Heart left ventricle (tissue), 16 donors: ENCODE measurements around the gene EVI5L. TPM values are rescaled to one million over a fixed set of nuclear protein-coding genes. Genes with fewer than 3 reads are reported as not detected.

Source experiments
- ATAC-seq, 4 donors: fragments of 200-7000 bp; cut with Tn5 transposase; one replicate each; pipeline ENCODE4 v1.9.1; 2020 to 2022; ENCODE audit warnings: moderate library complexity in 4 of 4, mild to moderate bottlenecking in 3 of 4, moderate number of reproducible peaks in 1 of 4
- DNase-seq, 5 donors: peaks; one replicate each; pipeline ENCODE4 v3.0.0-alpha.2; 2020
- H3K27ac ChIP-seq, 12 donors: fragments of 200-600 bp; sonication (generic) in 4 of 12; one replicate each; pipeline versions ENCODE4 v1.5.0 to v1.8.0; 2016 to 2022; ENCODE audit warnings: mild to moderate bottlenecking in 2 of 12
- H3K27me3 ChIP-seq, 9 donors: fragments of 200-600 bp; sonication (generic) in 2 of 9; one replicate each; pipeline versions ENCODE4 v1.5.1 to v1.8.0; 2016 to 2022; ENCODE audit warnings: mild to moderate bottlenecking in 3 of 9
- H3K36me3 ChIP-seq, 9 donors: fragments of 200-600 bp; sonication (generic) in 2 of 9; one replicate each; pipeline versions ENCODE4 v1.5.0 to v1.8.0; 2018 to 2022; ENCODE audit warnings: mild to moderate bottlenecking in 2 of 9
- H3K4me1 ChIP-seq, 12 donors: fragments of 200-600 bp; sonication (generic) in 4 of 12; one replicate each; pipeline versions ENCODE4 v1.5.0 to v1.8.0; 2016 to 2022; ENCODE audit warnings: mild to moderate bottlenecking in 3 of 12
- H3K4me3 ChIP-seq, 12 donors: fragments of 200-600 bp; sonication (generic) in 4 of 12; one replicate each; pipeline versions ENCODE4 v1.5.0 to v1.8.0; 2017 to 2022; ENCODE audit warnings: mild to moderate bottlenecking in 9 of 12, moderate library complexity in 4 of 12
- H3K9me3 ChIP-seq, 12 donors: fragments of 200-600 bp; sonication (generic) in 4 of 12; one replicate each; pipeline versions ENCODE4 v1.5.0 to v1.8.0; 2016 to 2022; ENCODE audit warnings: mild to moderate bottlenecking in 1 of 12
- POLR2A ChIP-seq, 2 donors: fragments of 450-650 bp; IDR thresholded peaks; one replicate each; pipeline ENCODE4 v1.6.1; 2017; ENCODE audit warnings: antibody characterized with exemption in 2 of 2, mild to moderate bottlenecking in 2 of 2, moderate library complexity in 2 of 2
- WGBS, 4 donors: extraction: QIAGEN DNeasy Blood & Tissue Kit in 2 of 4; methylation state at CpG; one replicate each; pipeline versions ENCODE4 v1.1.5 to v1.1.7; 2013 to 2018; 5-methylcytosine and 5-hydroxymethylcytosine counted together
- intact Hi-C, 10 donors: fragments of 100-400 bp; cut with DNase I; formaldehyde crosslinking; loops; one replicate each; pipeline versions ENCODE4 v1.11.1 to v1.14.2; 2022
- polyA plus RNA-seq, 2 donors: library from polyadenylated mRNA; stranded (reverse); fragments of 200-250 nt; gene quantifications; one replicate each; pipeline ENCODE4 v1.2.3, GENCODE V29; 2013
- total RNA-seq, 9 donors: library from RNA; depleted of rRNA in 2 of 9; stranded (reverse); fragments of >200 nt in 2 of 9; fragmentation: NEBNext Ultra II Directional in 3 of 9; extraction: Animal tissue kit (Norgen Biotek cat#: 25700) in 3 of 9; gene quantifications; one replicate each; pipeline versions ENCODE4 v1.1.0 to v1.2.4, GENCODE V29; 2016 to 2023
- TF ChIP-seq, protein P1 (sequence below), 12 donors: fragments of 200-600 bp; sonication (generic) in 4 of 12; IDR thresholded peaks; one replicate each; pipeline versions ENCODE4 v1.5.0 to v1.8.0; 2018 to 2022; ENCODE audit warnings: antibody characterized with exemption in 12 of 12, mild to moderate bottlenecking in 5 of 12
- donor health status: ischemic (EF 13 %, LVEDD 7.1; RV severe dilation, severe dysfunction).
- donor health status: healthy with polysubstance abuse.
- donor health status: DM: no; HTN: yes; CAD: no.
- donor health status: DM: no; HTN: no; CAD: no.
- donor health status: ischemic (EF 25% LVEDD 6.9; RV normal size, moderate dysfunction).
- donor health status: ischemic (EF 25% LVEDD 5.7; RV mildly dilated, moderate dysfunction).
- donor health status: healthy.
- donor health status: DM: yes; HTN: yes; CAD: no.
- donor health status: ischemic (EF 35%, LVEDD 5.7; RV mildly dilated, moderate dysfunction).
- donor health status: nonischemic (EF 11% LVEDD 7.7; RV severe dilation, severe dysfunction).
- donor health status: DM: yes; HTN: yes; CAD: no.
- donor health status: PGD.
- donor health status: ischemic (EF 29% LVEDD 5.4; RV normal size, mild dysfunction).
- donor health status: nonischemic (EF 23%, LVEDD 6.1; RV moderate dilation, normal function).

EVI5L gene
- total and polyA plus RNA-seq, 11 donors = 18.2 to 41.9 (median 22.1) TPM

DNA sequence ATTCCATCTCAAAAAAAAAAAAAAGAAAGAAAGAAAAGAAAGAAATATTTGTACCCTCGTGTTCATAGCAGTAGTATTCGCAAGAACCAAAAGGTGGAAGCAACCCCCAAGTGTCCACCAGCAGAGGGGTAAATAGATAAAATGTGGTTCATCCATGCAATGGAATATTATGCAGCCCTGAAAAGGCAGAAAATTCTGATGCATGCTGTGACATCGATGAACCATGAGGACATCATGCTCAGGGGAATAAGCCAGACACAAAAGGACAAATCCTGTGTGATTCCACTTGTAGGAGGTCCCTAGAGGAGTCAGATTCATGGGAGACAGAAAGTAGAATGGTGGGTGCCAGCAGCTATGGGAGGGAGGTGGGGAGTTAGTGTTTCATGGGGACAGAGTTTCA, 51.9 kb downstream of the EVI5L start:
- H3K4me3 ChIP-seq = no peak overlapping the region
- intact Hi-C loops = no loop called here
- no peaks in the 10 kb centered on the region for H3K9me3 ChIP-seq
- DNase-seq (no peak), ATAC-seq (no peak)
- no peaks in the 10 kb centered on the region for H3K4me1 ChIP-seq
- no peak overlapping the region for H3K27ac ChIP-seq
- peaks cover 0 to 6% (median 0%) of the 10 kb centered on the region in 9 donors for H3K27me3 ChIP-seq
- 88 to 96% (median 94%) methylated on average over 3 of the region's 3 CpGs for WGBS, 4 donors
- TF ChIP-seq, protein P1, sequence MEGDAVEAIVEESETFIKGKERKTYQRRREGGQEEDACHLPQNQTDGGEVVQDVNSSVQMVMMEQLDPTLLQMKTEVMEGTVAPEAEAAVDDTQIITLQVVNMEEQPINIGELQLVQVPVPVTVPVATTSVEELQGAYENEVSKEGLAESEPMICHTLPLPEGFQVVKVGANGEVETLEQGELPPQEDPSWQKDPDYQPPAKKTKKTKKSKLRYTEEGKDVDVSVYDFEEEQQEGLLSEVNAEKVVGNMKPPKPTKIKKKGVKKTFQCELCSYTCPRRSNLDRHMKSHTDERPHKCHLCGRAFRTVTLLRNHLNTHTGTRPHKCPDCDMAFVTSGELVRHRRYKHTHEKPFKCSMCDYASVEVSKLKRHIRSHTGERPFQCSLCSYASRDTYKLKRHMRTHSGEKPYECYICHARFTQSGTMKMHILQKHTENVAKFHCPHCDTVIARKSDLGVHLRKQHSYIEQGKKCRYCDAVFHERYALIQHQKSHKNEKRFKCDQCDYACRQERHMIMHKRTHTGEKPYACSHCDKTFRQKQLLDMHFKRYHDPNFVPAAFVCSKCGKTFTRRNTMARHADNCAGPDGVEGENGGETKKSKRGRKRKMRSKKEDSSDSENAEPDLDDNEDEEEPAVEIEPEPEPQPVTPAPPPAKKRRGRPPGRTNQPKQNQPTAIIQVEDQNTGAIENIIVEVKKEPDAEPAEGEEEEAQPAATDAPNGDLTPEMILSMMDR (IDR thresholded peaks at IDR 0.05) = no peak
- no peak for TF ChIP-seq POLR2A (IDR thresholded peaks at IDR 0.05)
- no peaks in the 10 kb centered on the region for H3K36me3 ChIP-seq

DNA sequence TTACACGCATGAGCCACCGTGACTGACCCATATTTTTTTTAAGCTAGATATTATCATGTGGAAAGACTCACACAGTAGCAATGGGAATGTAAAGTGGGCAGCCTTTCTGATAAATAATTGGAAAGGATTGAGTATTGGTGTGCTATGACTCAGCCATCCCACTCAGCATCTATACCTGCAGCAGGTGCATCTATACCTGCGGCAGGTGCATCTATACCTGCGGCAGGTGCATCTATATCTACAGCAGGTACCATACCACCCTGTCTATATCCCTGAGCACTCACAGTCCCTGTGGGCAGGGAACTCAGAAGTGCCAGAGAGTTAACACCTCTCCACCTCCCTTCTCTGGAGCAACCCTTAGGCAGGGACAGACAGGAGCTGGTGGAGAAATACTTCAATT, 53.1 kb downstream of the EVI5L start:
- Histone ChIP-seq H3K27me3 (peaks cover 0 to 16% (median 6%) of the 10 kb centered on the region in 9 donors), H3K27ac (no peak overlapping the region), H3K4me3 (no peak overlapping the region), H3K36me3 (no peaks in the 10 kb centered on the region), H3K4me1 (peaks cover 0 to 2% (median 0%) of the 10 kb centered on the region in 12 donors), H3K9me3 (no peaks in the 10 kb centered on the region)
- intact Hi-C loops = no loop called here
- TF ChIP-seq, protein P1 (IDR thresholded peaks at IDR 0.05) = no peak
- TF ChIP-seq POLR2A (IDR thresholded peaks at IDR 0.05) = no peak
- WGBS, 4 donors = 81 to 92% (median 87%) methylated on average over 4 of the region's 4 CpGs
- ATAC-seq = no peak
- DNase-seq = no peak

DNA sequence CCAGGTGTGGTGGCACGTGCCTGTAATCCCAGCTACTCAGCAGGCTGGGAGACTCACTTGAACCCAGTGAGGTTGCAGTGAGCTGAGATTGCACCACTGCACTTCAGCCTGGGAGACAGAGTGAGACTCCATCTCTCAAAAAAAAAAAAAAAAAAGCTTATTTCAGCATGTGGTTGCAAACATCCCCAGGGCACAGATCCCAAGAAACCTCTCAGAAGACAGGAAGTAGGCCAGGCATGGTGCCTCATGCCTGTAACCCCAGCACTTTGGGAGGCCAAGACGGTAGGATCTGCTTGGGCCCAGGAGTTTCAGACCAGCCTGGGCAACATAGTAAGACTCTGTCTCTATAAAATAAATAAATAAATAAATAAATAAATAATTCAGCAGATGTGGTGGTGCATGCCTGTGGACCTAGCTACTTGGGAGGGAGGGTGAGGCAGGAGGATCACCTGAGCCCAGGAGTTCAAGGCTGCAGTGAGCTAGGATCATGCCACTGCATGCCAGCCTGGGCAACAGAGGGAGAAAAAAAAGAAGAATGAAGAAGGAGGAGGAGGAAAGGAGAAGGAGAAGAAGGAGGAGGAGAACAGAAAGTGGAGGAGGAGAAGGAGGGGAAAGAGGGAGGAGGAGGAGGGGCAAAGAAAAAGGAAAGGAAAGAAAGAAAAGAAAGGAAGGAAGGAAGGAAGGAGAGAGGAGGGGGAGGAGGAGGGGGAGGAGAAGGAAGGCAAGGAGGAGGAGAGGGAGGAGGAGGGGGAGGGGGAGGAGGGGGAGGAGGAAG, 54.0 kb downstream of the EVI5L start:
- DNase-seq = no peak
- no peaks in the 10 kb centered on the region for H3K9me3 ChIP-seq
- peaks cover 0 to 7% (median 0%) of the 10 kb centered on the region in 12 donors for H3K4me1 ChIP-seq
- no peaks in the 10 kb centered on the region for H3K36me3 ChIP-seq
- H3K27me3 ChIP-seq = peaks cover 4 to 25% (median 10%) of the 10 kb centered on the region in 9 donors
- intact Hi-C loops = no loop called here
- H3K4me3 ChIP-seq = no peak overlapping the region
- ATAC-seq = no peak
- no peak for TF ChIP-seq POLR2A (IDR thresholded peaks at IDR 0.05)
- TF ChIP-seq, protein P1 (IDR thresholded peaks at IDR 0.05) = no peak
- no peak overlapping the region for H3K27ac ChIP-seq
- 72 to 80% (median 76%) methylated on average over 2 of the region's 2 CpGs for WGBS, 4 donors

DNA sequence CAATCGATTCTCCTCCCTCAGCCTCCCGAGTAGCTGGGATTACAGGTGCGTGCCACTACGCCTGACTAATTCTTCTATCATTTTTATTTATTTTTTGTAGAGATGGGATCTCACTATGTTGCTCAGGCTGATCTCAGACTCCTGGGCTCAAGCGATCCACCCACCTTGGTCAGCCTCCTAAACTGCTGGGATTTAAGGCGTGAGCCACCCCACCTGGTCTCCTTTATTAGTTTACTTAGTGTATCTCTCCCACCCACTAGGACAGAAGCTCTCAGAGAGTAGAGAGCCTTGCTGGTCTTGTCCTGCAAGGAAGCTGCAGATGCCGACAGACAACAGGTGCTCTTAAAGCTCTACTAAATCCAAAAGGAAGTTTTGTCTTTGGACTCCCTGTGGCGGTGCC, 55.8 kb downstream of the EVI5L start:
- no peak for TF ChIP-seq POLR2A (IDR thresholded peaks at IDR 0.05)
- peaks cover 4 to 32% (median 10%) of the 10 kb centered on the region in 9 donors for H3K27me3 ChIP-seq
- no peak for ATAC-seq
- H3K27ac ChIP-seq = no peak overlapping the region
- H3K4me1 ChIP-seq = peaks cover 0 to 7% (median 0%) of the 10 kb centered on the region in 12 donors
- no peaks in the 10 kb centered on the region for H3K9me3 ChIP-seq
- H3K4me3 ChIP-seq = no peak overlapping the region
- no peak for DNase-seq
- WGBS, 4 donors = 86 to 90% (median 89%) methylated on average over 8 of the region's 8 CpGs
- no peaks in the 10 kb centered on the region for H3K36me3 ChIP-seq
- intact Hi-C loops = no loop called here
